HEK293 (cell line): ENCODE data around the gene ZNF853.
A peak's percentile ranks its signal among the peaks of the same experiment; 100 is the strongest.

ENCODE experiments used
- CTCF ChIA-PET: fragments of 350-600 bp; formaldehyde crosslinking; extraction: SDS; loops from one replicate; lab custom pipeline; 2021; ENCODE audit warnings: antibody characterized with exemption; lab: Yijun Ruan, JAX
- POLR2A ChIA-PET: fragments of 300-600 bp; formaldehyde crosslinking; extraction: SDS; loops from one replicate; lab custom pipeline; 2020; ENCODE audit warnings: antibody characterized with exemption, inconsistent platforms; lab: Yijun Ruan, JAX
- H3K27ac ChIP-seq: fragments of 200-500 bp; sonication (Bioruptor generic); 2 replicates; pipeline ENCODE4 v1.5.1; 2014; ENCODE audit warnings: low read depth, low read length, control low read depth, inconsistent platforms; ENCODE audit errors: extremely low read depth
- H3K36me3 ChIP-seq, 2 experiments: fragments of 200-500 bp in 1 of 2; sonication (Bioruptor generic) in 1 of 2; 1 replicate in 1 of 2; 2 replicates in 1 of 2; pipeline ENCODE4 v1.5.1; 2014 to 2017; ENCODE audit warnings: inconsistent platforms in 2 of 2, low read length in 2 of 2; ENCODE audit not compliant: control insufficient read depth in 2 of 2, insufficient read depth in 1 of 2
- H3K4me1 ChIP-seq: fragments of 200-500 bp; sonication (Bioruptor generic); 2 replicates; pipeline ENCODE4 v1.5.1; 2014; ENCODE audit warnings: mild to moderate bottlenecking, low read length, inconsistent platforms; ENCODE audit not compliant: control insufficient read depth, insufficient read depth
- H3K4me3 ChIP-seq: 2 replicates; pipeline ENCODE4 v1.5.1; 2011; ENCODE audit warnings: low read depth, mild to moderate bottlenecking, control low read depth, low read length, moderate library complexity
- H3K9me3 ChIP-seq: fragments of 200-500 bp; sonication (Bioruptor generic); 2 replicates; pipeline ENCODE4 v1.5.1; 2014; ENCODE audit warnings: low read depth, low read length, inconsistent platforms; ENCODE audit not compliant: control insufficient read depth, insufficient read depth
- GLIS2 ChIP-seq: fragments of 450-650 bp; formaldehyde crosslinking; IDR thresholded peaks from 2 replicates; pipeline ENCODE4 v1.5.1; 2016; ENCODE audit warnings: missing biosample characterization, missing genetic modification characterization
- HOXA7 ChIP-seq: sonication (generic); formaldehyde crosslinking; IDR thresholded peaks from 2 replicates; pipeline ENCODE4 v1.8.1; 2022; ENCODE audit warnings: missing genetic modification reagents, borderline replicate concordance
- KLF1 ChIP-seq: fragments of 450-650 bp; formaldehyde crosslinking; IDR thresholded peaks from 2 replicates; pipeline ENCODE4 v1.5.1; 2016; ENCODE audit warnings: missing biosample characterization, missing genetic modification characterization
- ZBTB26 ChIP-seq: fragments of 450-650 bp; formaldehyde crosslinking; optimal IDR thresholded peaks from 2 replicates; pipeline ENCODE3; 2016; ENCODE audit warnings: missing biosample characterization, mild to moderate bottlenecking, missing genetic modification characterization
- ZBTB48 ChIP-seq: fragments of 450-650 bp; formaldehyde crosslinking; IDR thresholded peaks from 2 replicates; pipeline ENCODE4 v1.5.1; 2016; ENCODE audit warnings: missing biosample characterization, missing genetic modification characterization
- ZFP3 ChIP-seq: fragments of 450-650 bp; formaldehyde crosslinking; IDR thresholded peaks from 2 replicates; pipeline ENCODE4 v1.5.1; 2016; ENCODE audit warnings: low read depth, missing biosample characterization, missing genetic modification characterization
- ZNF121 ChIP-seq: fragments of 450-650 bp; formaldehyde crosslinking; IDR thresholded peaks from 2 replicates; pipeline ENCODE4 v1.5.1; 2016; ENCODE audit warnings: missing biosample characterization, missing genetic modification characterization
- ZNF174 ChIP-seq: fragments of 450-650 bp; formaldehyde crosslinking; IDR thresholded peaks from 2 replicates; pipeline ENCODE4 v1.5.0; 2017; ENCODE audit warnings: missing biosample characterization, mild to moderate bottlenecking, missing genetic modification characterization
- ZNF175 ChIP-seq: fragments of 450-650 bp; formaldehyde crosslinking; IDR thresholded peaks from 2 replicates; pipeline ENCODE4 v1.5.1; 2016; ENCODE audit warnings: missing biosample characterization, missing genetic modification characterization
- ZNF23 ChIP-seq: fragments of 450-650 bp; formaldehyde crosslinking; IDR thresholded peaks from 2 replicates; pipeline ENCODE4 v1.5.1; 2016; ENCODE audit warnings: missing biosample characterization, missing genetic modification characterization, borderline replicate concordance
- ZNF292 ChIP-seq: fragments of 450-650 bp; formaldehyde crosslinking; IDR thresholded peaks from 2 replicates; pipeline ENCODE4 v1.5.1; 2016; ENCODE audit warnings: low read depth, missing biosample characterization, missing genetic modification characterization, borderline replicate concordance
- ZNF324 ChIP-seq: fragments of 450-650 bp; formaldehyde crosslinking; IDR thresholded peaks from 2 replicates; pipeline ENCODE4 v1.5.1; 2016; ENCODE audit warnings: missing biosample characterization, missing genetic modification characterization
- ZNF560 ChIP-seq: fragments of 450-650 bp; formaldehyde crosslinking; IDR thresholded peaks from 2 replicates; pipeline ENCODE4 v1.5.1; 2017; ENCODE audit warnings: missing biosample characterization, missing genetic modification characterization, borderline replicate concordance
- ZNF561 ChIP-seq: fragments of 450-650 bp; IDR thresholded peaks from 2 replicates; pipeline ENCODE4 v1.5.1; 2018; ENCODE audit warnings: missing biosample characterization, missing genetic modification characterization, borderline replicate concordance
- ZNF645 ChIP-seq: fragments of 450-650 bp; formaldehyde crosslinking; IDR thresholded peaks from 2 replicates; pipeline ENCODE4; 2016; ENCODE audit warnings: missing biosample characterization, missing genetic modification characterization
- ZNF677 ChIP-seq: fragments of 450-650 bp; IDR thresholded peaks from 2 replicates; pipeline ENCODE4 v1.5.0; 2018; ENCODE audit warnings: missing biosample characterization, mild to moderate bottlenecking, missing genetic modification characterization, moderate library complexity
- ZNF747 ChIP-seq: fragments of 450-650 bp; formaldehyde crosslinking; IDR thresholded peaks from 2 replicates; pipeline ENCODE4 v1.5.1; 2016; ENCODE audit warnings: missing biosample characterization, missing genetic modification characterization
- ZSCAN18 ChIP-seq: fragments of 450-650 bp; formaldehyde crosslinking; IDR thresholded peaks from 2 replicates; pipeline ENCODE4 v1.5.1; 2016; ENCODE audit warnings: missing biosample characterization, missing genetic modification characterization

Gene ZNF853

DNA sequence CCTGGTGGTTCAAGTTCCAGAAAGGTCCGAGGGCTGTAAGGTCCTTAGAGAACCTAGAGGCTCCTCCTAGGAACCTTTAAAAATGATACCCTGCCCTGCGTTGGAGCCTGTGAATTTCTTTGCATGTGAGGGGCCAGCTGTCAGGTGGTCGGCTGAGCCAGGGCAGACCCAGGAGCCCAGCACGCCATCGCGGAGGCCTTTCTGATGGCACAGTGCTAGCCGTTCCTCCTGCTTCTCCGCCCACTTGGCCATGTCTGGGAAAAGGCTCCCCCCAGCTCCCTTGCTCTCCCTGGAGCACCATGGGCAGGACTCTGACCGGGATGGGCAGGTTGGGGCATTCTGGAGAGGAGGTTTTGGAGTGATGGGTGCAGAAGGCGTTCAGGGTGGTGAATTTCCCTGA lies 29.3 kb downstream of the ZNF853 start:
- Histone ChIP-seq H3K4me3 (no peak overlapping the region), H3K9me3 (no peaks in the 10 kb centered on the region), H3K36me3 (peaks cover 0 to 93% of the 10 kb centered on the region in 2 experiments; a peak in 2 of 3 replicates), H3K4me1 (no peaks in the 10 kb centered on the region), H3K27ac (no peak overlapping the region)
- ChIA-PET CTCF (interaction anchor here (0.7 kb wide), 1 partner anchor 59 kb away, joined by 4 read pairs; no protein-coding TSS in a partner anchor), POLR2A (no interaction called here)
- TF ChIP-seq ZNF677 (tag by site-specific recombination), result no peak
- no peak for TF ChIP-seq ZBTB26
- no peak for TF ChIP-seq HOXA7 (CRISPR knock-in tag)
- no peak for TF ChIP-seq ZNF175

GRCh38 chr7:6646465-6646864 lies 31.1 kb downstream of the ZNF853 start:
- no peak overlapping the region for H3K27ac ChIP-seq
- H3K9me3 ChIP-seq, result no peaks in the 10 kb centered on the region
- TF ChIP-seq ZBTB48 (tag by site-specific recombination) (no peak), GLIS2 (tag by site-specific recombination) (0 out of 2 replicates have a peak, but pooled peaks have one; percentile 14)
- CTCF ChIA-PET, result no interaction called here
- H3K4me3 ChIP-seq, result no peak overlapping the region
- H3K36me3 ChIP-seq, result peaks cover 6 to 91% of the 10 kb centered on the region in 2 experiments; a peak in 2 of 3 replicates
- POLR2A ChIA-PET, result no interaction called here
- H3K4me1 ChIP-seq, result no peaks in the 10 kb centered on the region

DNA sequence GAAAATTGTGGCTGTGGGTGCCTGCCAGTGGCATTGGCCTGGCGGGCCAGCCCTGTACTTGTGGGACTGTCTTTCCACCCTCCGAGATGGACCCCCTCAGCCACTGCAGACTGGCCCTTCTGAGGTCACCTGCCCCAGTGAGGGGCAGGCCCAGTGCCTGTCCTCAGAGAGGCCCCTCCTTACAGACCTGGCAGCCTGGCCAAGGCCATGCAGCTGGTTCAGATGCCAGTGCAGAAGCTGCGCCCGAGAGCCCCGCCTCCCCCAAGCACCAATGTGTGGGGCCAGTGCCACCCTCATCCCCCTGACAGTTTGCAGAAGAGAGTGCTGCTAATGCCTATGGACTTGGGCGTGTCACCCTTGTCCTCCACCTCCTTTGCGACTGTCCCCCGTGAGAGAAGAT lies 31.7 kb downstream of the ZNF853 start:
- Histone ChIP-seq H3K9me3 (no peaks in the 10 kb centered on the region), H3K27ac (no peak overlapping the region), H3K4me3 (no peak overlapping the region), H3K36me3 (peaks cover 6 to 91% of the 10 kb centered on the region in 2 experiments; a peak in 2 of 3 replicates), H3K4me1 (no peaks in the 10 kb centered on the region)
- ChIA-PET POLR2A (no interaction called here), CTCF (no interaction called here)
- TF ChIP-seq ZNF645 (no peak), KLF1 (tag by site-specific recombination) (no peak), ZFP3 (tag by site-specific recombination) (no peak)

- TF ChIP-seq ZNF174 (tag by site-specific recombination) (no peak), ZNF747 (tag by site-specific recombination) (no peak), ZNF121 (no peak), ZNF560 (tag by site-specific recombination) (no peak), ZSCAN18 (tag by site-specific recombination) (no peak), ZNF561 (tag by site-specific recombination) (no peak), ZNF23 (tag by site-specific recombination) (no peak), ZNF292 (no peak), ZNF324 (tag by site-specific recombination) (no peak)
- H3K4me1 ChIP-seq, result no peaks in the 10 kb centered on the region
- H3K27ac ChIP-seq, result no peak overlapping the region
- H3K4me3 ChIP-seq, result no peak overlapping the region
- ChIA-PET POLR2A (no interaction called here), CTCF (no interaction called here)
- H3K9me3 ChIP-seq, result no peaks in the 10 kb centered on the region
- H3K36me3 ChIP-seq, result peaks cover 6 to 91% of the 10 kb centered on the region in 2 experiments; a peak in 2 of 3 replicates
Observed at GRCh38 chr7:6647541-6647940, 32.1 kb downstream of the ZNF853 start.
